ENCODE data around the gene GTF3C2.

The GTF3C2 gene

DNA sequence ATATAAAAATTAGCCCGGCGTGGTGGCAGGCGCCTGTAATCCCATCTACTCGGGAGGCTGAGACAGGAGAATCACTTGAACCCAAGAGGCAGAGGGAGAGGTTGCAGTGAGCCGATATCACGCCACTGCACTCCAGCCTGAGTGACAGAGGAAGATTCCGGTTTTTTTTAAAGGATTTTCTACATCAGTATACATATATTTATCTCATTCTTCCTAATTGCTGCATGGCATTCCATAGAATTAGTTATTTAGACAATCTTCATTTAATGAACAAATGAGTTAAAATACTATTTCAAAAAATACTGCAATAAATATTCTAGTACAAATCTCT lies 2.0 kb downstream of the GTF3C2 start:
- no peak for TF ChIP-seq GATA2 (IDR thresholded peaks at IDR 0.05; ENCODE audit: low read depth, low read length)
- no peak for TF ChIP-seq GATA3 (IDR thresholded peaks at IDR 0.05; ENCODE audit: low read depth, low read length)

DNA sequence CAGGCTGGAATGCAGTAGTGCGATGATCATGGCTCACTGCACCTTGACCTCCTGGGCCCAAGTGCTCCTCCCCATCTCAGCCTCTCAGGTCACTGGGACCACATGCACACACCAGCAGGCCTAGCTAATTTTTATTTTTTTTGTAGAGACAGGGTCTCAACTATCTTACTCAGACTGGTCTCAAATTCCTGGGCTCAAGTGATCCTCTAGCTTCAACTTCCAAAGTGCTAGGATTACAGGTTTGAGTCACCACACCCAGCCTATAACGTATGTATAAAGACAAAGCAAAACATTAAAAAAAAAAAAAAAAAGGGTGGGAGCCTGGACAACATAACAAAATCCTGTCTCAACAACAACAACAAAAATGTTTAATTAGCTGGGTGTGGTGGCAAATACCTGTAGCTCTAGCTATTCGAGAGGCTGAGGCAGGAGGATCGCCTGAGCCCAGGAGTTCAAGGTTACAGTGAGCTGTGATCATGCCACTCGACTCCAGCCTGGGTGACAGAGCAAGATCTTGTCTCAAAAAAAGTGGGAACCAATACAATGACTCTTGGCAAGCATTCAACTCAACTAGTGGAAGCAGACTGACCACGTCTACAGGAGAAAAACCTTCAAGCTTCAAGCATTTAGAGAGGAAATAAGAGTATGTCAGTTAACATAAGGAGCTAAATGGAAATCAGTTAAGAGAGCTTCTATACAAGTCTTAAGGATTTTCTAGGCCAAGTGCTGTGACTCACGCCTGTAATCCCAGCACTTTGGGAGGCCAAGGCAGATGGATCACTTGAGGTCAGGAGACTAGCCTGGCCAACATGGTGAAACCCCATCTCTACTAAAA lies 2.6 kb downstream of the GTF3C2 start:
- TF ChIP-seq GATA3 (IDR thresholded peaks at IDR 0.05; ENCODE audit: low read depth, low read length) (no peak), GATA2 (IDR thresholded peaks at IDR 0.05; ENCODE audit: low read depth, low read length) (no peak)

- no peak for TF ChIP-seq GATA3 (IDR thresholded peaks at IDR 0.05; ENCODE audit: low read depth, low read length)
- no peak for TF ChIP-seq GATA2 (IDR thresholded peaks at IDR 0.05; ENCODE audit: low read depth, low read length)
Measured at GRCh38 chr2:27351802-27352598, 4.6 kb downstream of the GTF3C2 start.

- TF ChIP-seq GATA2 (IDR thresholded peaks at IDR 0.05; ENCODE audit: low read depth, low read length) (no peak), GATA3 (IDR thresholded peaks at IDR 0.05; ENCODE audit: low read depth, low read length) (no peak)
Measured at GRCh38 chr2:27350106-27350693, 6.4 kb downstream of the GTF3C2 start.

GRCh38 chr2:27347641-27348040 lies 8.9 kb downstream of the GTF3C2 start:
- no peak for TF ChIP-seq GATA3 (IDR thresholded peaks at IDR 0.05; ENCODE audit: low read depth, low read length)
- TF ChIP-seq GATA2 (IDR thresholded peaks at IDR 0.05; ENCODE audit: low read depth, low read length) = no peak

- TF ChIP-seq GATA2 (IDR thresholded peaks at IDR 0.05; ENCODE audit: low read depth, low read length) (no peak), GATA3 (IDR thresholded peaks at IDR 0.05; ENCODE audit: low read depth, low read length) (no peak)
Measured at GRCh38 chr2:27336173-27336572, 20.4 kb downstream of the GTF3C2 start.

DNA sequence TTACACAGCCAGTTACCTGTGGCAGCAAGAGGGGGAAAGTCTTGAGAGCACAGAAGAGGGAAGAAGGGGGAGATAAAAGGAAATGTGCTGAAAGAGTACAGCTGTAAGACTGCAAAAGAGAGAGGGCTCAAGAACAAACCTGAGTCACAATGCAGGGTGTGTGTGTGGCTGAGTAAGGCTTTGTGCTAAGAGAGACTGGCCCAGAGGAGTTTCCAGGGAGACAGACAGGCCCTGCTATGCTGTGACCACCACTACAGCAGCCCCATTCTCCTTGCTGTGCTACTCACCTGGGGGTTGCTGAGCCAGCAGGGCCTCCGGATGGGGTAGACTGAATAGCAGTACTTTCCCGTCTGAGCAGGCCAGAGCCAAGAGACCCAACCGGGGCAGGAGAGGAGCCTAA lies 21.3 kb downstream of the GTF3C2 start:
- TF ChIP-seq GATA3 (IDR thresholded peaks at IDR 0.05; ENCODE audit: low read depth, low read length) (no peak), GATA2 (IDR thresholded peaks at IDR 0.05; ENCODE audit: low read depth, low read length) (no peak)

DNA sequence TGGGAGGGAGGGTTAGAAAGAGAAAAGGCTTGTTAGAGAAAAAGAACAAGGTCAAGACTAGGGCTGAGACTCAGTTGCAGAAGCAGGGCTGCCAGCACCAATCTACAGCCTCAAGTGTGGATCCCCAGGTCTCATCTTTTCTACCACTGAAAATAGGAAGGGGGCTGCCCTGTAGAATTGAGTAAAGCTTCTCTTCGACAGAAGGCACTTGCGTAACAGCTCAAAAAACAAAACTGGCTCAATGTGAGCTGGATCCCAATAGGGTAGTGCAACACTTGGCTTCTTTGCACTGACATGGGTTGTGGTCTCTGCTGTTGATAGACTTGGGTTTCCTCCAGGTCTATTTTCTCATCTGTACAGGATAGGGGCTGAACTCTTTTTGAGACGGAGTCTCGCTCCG lies 31.8 kb downstream of the GTF3C2 start:
- TF ChIP-seq GATA2 (IDR thresholded peaks at IDR 0.05; ENCODE audit: low read depth, low read length) = no peak
- no peak for TF ChIP-seq GATA3 (IDR thresholded peaks at IDR 0.05; ENCODE audit: low read depth, low read length)

DNA sequence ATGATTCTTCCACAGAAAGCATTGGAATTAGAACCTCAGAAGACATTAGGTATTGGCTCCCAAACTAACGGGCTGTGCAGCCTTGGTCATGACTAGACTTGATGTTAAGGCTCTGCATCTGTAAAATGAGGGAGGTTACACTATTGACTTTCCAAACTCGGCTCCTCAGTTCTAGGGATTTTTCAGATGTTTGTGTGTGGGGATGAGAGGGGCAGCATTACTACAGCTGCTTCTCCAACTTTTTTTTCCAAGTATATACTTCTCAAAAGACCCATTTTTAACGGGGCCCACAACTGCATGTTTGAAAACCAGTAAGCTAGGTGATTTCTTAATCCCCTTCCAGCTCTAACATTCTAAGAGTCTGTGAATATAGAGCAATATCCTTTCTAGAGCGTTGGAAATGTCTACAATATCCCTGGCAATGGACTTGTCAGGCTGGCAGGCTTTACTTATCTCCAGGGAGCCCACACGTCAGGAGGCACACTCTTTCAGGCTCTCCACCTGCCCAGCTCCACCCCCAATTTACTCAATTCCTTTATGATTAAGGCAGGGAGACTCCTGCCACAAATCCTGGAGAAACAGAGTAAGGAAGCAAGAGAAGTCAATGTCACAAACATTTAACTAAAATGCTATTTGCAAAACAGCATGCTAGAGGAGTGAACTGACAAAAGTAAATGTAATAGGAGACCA lies 32.8 kb downstream of the GTF3C2 start:
- TF ChIP-seq GATA3 (IDR thresholded peaks at IDR 0.05; ENCODE audit: low read depth, low read length) (no peak), GATA2 (IDR thresholded peaks at IDR 0.05; ENCODE audit: low read depth, low read length) (no peak)

DNA sequence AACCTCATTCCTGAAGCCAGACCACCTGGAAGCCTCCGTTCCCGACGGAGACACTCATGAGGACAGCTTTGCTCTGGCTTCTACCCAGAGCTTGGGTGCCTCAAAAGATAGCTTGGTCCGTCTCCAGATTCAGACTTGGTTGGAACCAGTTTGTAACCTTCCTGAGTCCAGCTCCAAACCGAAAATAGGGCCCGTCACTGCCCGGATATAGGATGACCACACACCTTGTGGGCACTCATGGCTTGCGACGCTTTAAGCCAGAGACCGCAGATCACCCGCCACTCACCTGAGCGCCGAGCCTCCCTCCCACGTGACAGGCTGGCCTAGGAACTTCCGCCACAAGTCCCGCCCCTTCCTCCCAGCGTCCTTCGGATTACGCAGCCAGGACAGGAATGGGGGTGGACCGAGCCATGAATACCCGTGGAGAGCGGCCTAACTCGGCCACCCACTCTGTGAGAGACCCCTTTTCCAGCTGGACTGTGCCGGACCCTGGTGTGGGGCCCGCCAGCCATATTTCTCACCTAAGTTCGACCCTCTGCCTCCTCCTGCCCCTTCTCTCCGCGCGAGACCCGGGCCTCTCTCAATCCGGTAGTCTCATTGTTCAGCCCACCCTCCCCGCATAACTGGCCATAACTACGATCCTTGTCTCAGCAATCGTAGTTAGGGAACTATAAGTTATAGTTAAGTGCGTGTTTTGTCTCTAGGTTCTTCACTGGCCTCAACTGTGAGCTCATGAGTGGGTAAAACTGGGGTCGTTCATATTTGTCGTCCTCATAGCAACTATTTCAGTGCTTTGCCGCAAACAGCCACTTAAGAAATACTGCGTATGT lies 33.6 kb downstream of the GTF3C2 start, which contains the start of gene MPV17:
Gene MPV17, minus strand, starts transcription at position 332 of the 830 bp plus-strand sequence. CDS start 580 bp downstream, outside the sequence.
- TF ChIP-seq GATA2 (IDR thresholded peaks at IDR 0.05; ENCODE audit: low read depth, low read length) = 0 out of 2 replicates have a peak, but pooled peaks have one; percentile 28
- no peak for TF ChIP-seq GATA3 (IDR thresholded peaks at IDR 0.05; ENCODE audit: low read depth, low read length)

GRCh38 chr2:27322301-27322765 lies 34.2 kb downstream of the GTF3C2 start:
- no peak for TF ChIP-seq GATA3 (IDR thresholded peaks at IDR 0.05; ENCODE audit: low read depth, low read length)
- TF ChIP-seq GATA2 (IDR thresholded peaks at IDR 0.05; ENCODE audit: low read depth, low read length) = no peak

- TF ChIP-seq GATA2 (IDR thresholded peaks at IDR 0.05; ENCODE audit: low read depth, low read length) = no peak
- TF ChIP-seq GATA3 (IDR thresholded peaks at IDR 0.05; ENCODE audit: low read depth, low read length) = no peak
Measured at GRCh38 chr2:27320958-27321543, 35.5 kb downstream of the GTF3C2 start.
